Keratinocyte (primary cell): Measurements from ENCODE around the gene PYROXD2.

Experiments used
- CTCF ChIP-seq, 3 experiments: IDR thresholded peaks in 1 of 3; conservative IDR thresholded peaks in 1 of 3; optimal IDR thresholded peaks in 1 of 3; 2 replicates in 2 of 3; 3 replicates in 1 of 3; pipeline versions ENCODE3 to v1.5.1; 2011; ENCODE audit warnings: low read length in 3 of 3, mild to moderate bottlenecking in 3 of 3, moderate library complexity in 2 of 3, control low read depth in 1 of 3, inconsistent platforms in 1 of 3; ENCODE audit not compliant: insufficient read depth in 2 of 3; ENCODE audit errors: extremely low read depth in 1 of 3
- EZH2 ChIP-seq: IDR thresholded peaks from one replicate; pipeline ENCODE4 v1.6.1; 2012; ENCODE audit warnings: inconsistent platforms, mild to moderate bottlenecking, low read length, moderate library complexity

DNA sequence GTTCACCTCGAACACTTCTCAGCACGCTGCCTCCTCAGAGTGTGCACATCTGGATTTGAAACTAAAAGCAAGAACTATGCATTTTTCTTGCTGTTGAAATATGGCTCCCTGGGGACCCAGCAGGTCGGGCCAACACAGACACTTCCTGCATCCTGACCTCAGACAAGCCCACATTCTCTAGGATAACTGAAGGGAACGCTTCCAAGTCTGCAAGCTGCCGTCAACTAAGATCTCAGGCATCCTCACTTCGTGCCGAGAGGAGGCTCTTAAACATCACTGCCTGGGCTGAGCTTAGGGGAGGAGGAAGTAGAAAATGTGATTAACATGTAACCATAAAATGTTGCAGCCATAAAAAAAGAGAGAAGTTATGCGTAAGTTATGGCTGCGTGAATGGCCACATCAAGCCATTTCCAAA, 65.5 kb downstream of the PYROXD2 start:
- TF ChIP-seq CTCF (optimal IDR thresholded peaks at IDR 0.05 in 1 of 3, IDR thresholded peaks at IDR 0.05 in 1 of 3, conservative IDR thresholded peaks at IDR 0.05 in 1 of 3; ENCODE audit: extremely low read depth in 1 of 3, insufficient read depth in 2 of 3, low read length in 3 of 3), result no peak
- TF ChIP-seq EZH2, result no peak
